Liver (tissue), 9 donors: ENCODE results near the gene NUDT4. TPM values are rescaled to one million over a fixed set of nuclear protein-coding genes. Genes with fewer than 3 reads are reported as not detected.
A peak's percentile ranks its signal among the peaks of the same experiment; 100 is the strongest.
"Not testable (repeated sequence)": the region's sequence is repeated elsewhere in the genome, so short reads cannot be mapped to it uniquely, and the experiment has no call there.

Source experiments
- DNase-seq: peaks from one replicate; pipeline ENCODE4 v3.0.0-alpha.2; 2017; ENCODE audit warnings: low spot score
- H3K27ac ChIP-seq, 2 donors: one replicate each; pipeline ENCODE4 v1.7.0; 2013; ENCODE audit warnings: inconsistent platforms in 2 of 2, low read length in 2 of 2, control low read depth in 1 of 2, low read depth in 1 of 2, mild to moderate bottlenecking in 1 of 2
- H3K27me3 ChIP-seq, 4 donors: one replicate each; pipeline versions ENCODE4 v1.6.1 to v1.7.0; 2013; ENCODE audit warnings: low read length in 3 of 4, inconsistent platforms in 1 of 4, mild to moderate bottlenecking in 1 of 4, moderate library complexity in 1 of 4; ENCODE audit not compliant: control insufficient read depth in 4 of 4, insufficient read depth in 4 of 4
- H3K36me3 ChIP-seq, 4 donors: one replicate each; pipeline versions ENCODE4 v1.6.1 to v1.7.0; 2013; ENCODE audit warnings: low read length in 3 of 4, mild to moderate bottlenecking in 3 of 4, low read depth in 1 of 4, moderate library complexity in 1 of 4; ENCODE audit not compliant: control insufficient read depth in 4 of 4, insufficient read depth in 3 of 4
- H3K4me1 ChIP-seq, 4 donors: one replicate each; pipeline versions ENCODE4 v1.6.1 to v1.7.0; 2013; ENCODE audit warnings: low read length in 3 of 4, mild to moderate bottlenecking in 3 of 4, moderate library complexity in 1 of 4; ENCODE audit not compliant: control insufficient read depth in 4 of 4, insufficient read depth in 4 of 4
- H3K4me3 ChIP-seq, 3 donors: one replicate each; pipeline versions ENCODE4 v1.6.1 to v1.7.0; 2013; ENCODE audit warnings: low read length in 3 of 3, control low read depth in 1 of 3, low read depth in 1 of 3, mild to moderate bottlenecking in 1 of 3
- H3K9ac ChIP-seq, 2 donors: one replicate each; pipeline ENCODE4 v1.7.0; 2013; ENCODE audit warnings: low read length in 2 of 2, mild to moderate bottlenecking in 2 of 2, moderate library complexity in 2 of 2, control low read depth in 1 of 2, low read depth in 1 of 2
- H3K9me3 ChIP-seq, 4 donors: one replicate each; pipeline versions ENCODE4 v1.6.1 to v1.7.0; 2013; ENCODE audit warnings: low read length in 3 of 4; ENCODE audit not compliant: control insufficient read depth in 4 of 4
- HNF4A ChIP-seq, 2 donors: conservative IDR thresholded peaks; 2 replicates each; pipeline ENCODE4 v1.6.1; 2016; ENCODE audit warnings: antibody characterized with exemption in 2 of 2, mild to moderate bottlenecking in 2 of 2
- HNF4G ChIP-seq: IDR thresholded peaks from 2 replicates; pipeline ENCODE4 v1.6.1; 2016; ENCODE audit warnings: antibody characterized with exemption
- REST ChIP-seq: IDR thresholded peaks from 2 replicates; pipeline ENCODE4 v1.6.1; 2016; ENCODE audit warnings: antibody characterized with exemption, mild to moderate bottlenecking
- TAF1 ChIP-seq: conservative IDR thresholded peaks from 2 replicates; pipeline ENCODE4 v1.6.1; 2016; ENCODE audit warnings: antibody characterized with exemption, mild to moderate bottlenecking
- ZBTB33 ChIP-seq: IDR thresholded peaks from 2 replicates; pipeline ENCODE4 v1.6.1; 2016; ENCODE audit warnings: antibody characterized with exemption
- WGBS: extraction: QIAGEN DNeasy Blood & Tissue Kit; methylation state at CpG from one replicate; pipeline ENCODE4 v1.1.7; 2013; 5-methylcytosine and 5-hydroxymethylcytosine counted together
- polyA plus RNA-seq, 2 donors: library from polyadenylated mRNA; stranded (reverse) in 1 of 2; unstranded in 1 of 2; fragments of 200-250 nt in 1 of 2; fragments of >200 nt in 1 of 2; fragmentation: Nextera tagmentation in 1 of 2; extraction: Ambion mirVana in 1 of 2; gene quantifications; one replicate each; pipeline versions ENCODE4 v1.2.1 to v1.2.3, GENCODE V29; 2013 to 2015
- total RNA-seq, 2 donors: library from RNA; depleted of rRNA; stranded (reverse); fragments of >200 nt; gene quantifications; one replicate each; pipeline ENCODE4 v1.2.3, GENCODE V29; 2014
- donor health status: healthy.
- donor health status: healthy.
- donor health status: healthy.
- donor health status: healthy.
- donor health status: healthy.

The NUDT4 gene
- total and polyA plus RNA-seq, 4 donors, result 8.9 to 141 (median 11.9) TPM

- DNase-seq, result no peak
- WGBS, result 80% methylated on average over 2 of the region's 2 CpGs
- TF ChIP-seq REST, result no peak
- no peak for TF ChIP-seq ZBTB33
- no peak for TF ChIP-seq HNF4G
- no peak overlapping the region for H3K9ac ChIP-seq
- H3K9me3 ChIP-seq, result no peaks in the 10 kb centered on the region
- H3K36me3 ChIP-seq, result peaks cover 0 to 2% (median 0%) of the 10 kb centered on the region in 4 donors
- no peak overlapping the region for H3K4me3 ChIP-seq
- no peaks in the 10 kb centered on the region for H3K27me3 ChIP-seq
- H3K4me1 ChIP-seq, result peaks cover 2 to 23% (median 16%) of the 10 kb centered on the region in 4 donors
- H3K27ac ChIP-seq, result no peak overlapping the region
Observed at GRCh38 chr12:93393425-93393824, 15.7 kb downstream of the NUDT4 start.

GRCh38 chr12:93397412-93397811, 19.7 kb downstream of the NUDT4 start:
- peaks cover 0 to 4% (median 2%) of the 10 kb centered on the region in 4 donors for H3K36me3 ChIP-seq

GRCh38 chr12:93399183-93399863, 21.6 kb downstream of the NUDT4 start:
- not testable (repeated sequence) for H3K4me3 ChIP-seq, H3K27ac ChIP-seq, H3K27me3 ChIP-seq, H3K9ac ChIP-seq, DNase-seq, H3K9me3 ChIP-seq, H3K36me3 ChIP-seq
- no CpG with 5 or more reads among the region's 5 CpGs for WGBS
- peaks cover 4 to 23% (median 11%) of the 10 kb centered on the region in 4 donors for H3K4me1 ChIP-seq

More at GRCh38 chr12:93397412-93397811, 19.7 kb downstream of the NUDT4 start:
- Histone ChIP-seq H3K27ac (no peak overlapping the region), H3K9me3 (no peaks in the 10 kb centered on the region), H3K27me3 (no peaks in the 10 kb centered on the region), H3K4me3 (no peak overlapping the region), H3K4me1 (peaks cover 0 to 13% (median 11%) of the 10 kb centered on the region in 4 donors), H3K9ac (no peak overlapping the region)
- WGBS, result 33% methylated on average over 12 of the region's 12 CpGs
- DNase-seq, result no peak
- TF ChIP-seq HNF4A (conservative IDR thresholded peaks at IDR 0.05), result peak in 1 of 2 donors; percentile 20
- TF ChIP-seq TAF1, result no peak
